HEK293 (cell line): Measurements from ENCODE around the gene PKLR.

Source experiments
- GFI1B ChIP-seq: fragments of 450-650 bp; formaldehyde crosslinking; IDR thresholded peaks from 2 replicates; pipeline ENCODE4 v1.5.1; 2016; ENCODE audit warnings: missing biosample characterization, missing genetic modification characterization
- KLF16 ChIP-seq: fragments of 450-650 bp; formaldehyde crosslinking; IDR thresholded peaks from 2 replicates; pipeline ENCODE4 v1.5.1; 2017; ENCODE audit warnings: missing biosample characterization, missing genetic modification characterization
- MYNN ChIP-seq: fragments of 450-650 bp; formaldehyde crosslinking; IDR thresholded peaks from 2 replicates; pipeline ENCODE4 v1.5.1; 2016; ENCODE audit warnings: missing biosample characterization, missing genetic modification characterization, borderline replicate concordance
- PRDM2 ChIP-seq: fragments of 450-650 bp; formaldehyde crosslinking; IDR thresholded peaks from 2 replicates; pipeline ENCODE4 v1.5.1; 2016; ENCODE audit warnings: missing biosample characterization, missing genetic modification characterization, borderline replicate concordance
- SP7 ChIP-seq: fragments of 450-650 bp; formaldehyde crosslinking; IDR thresholded peaks from 2 replicates; pipeline ENCODE4 v1.5.1; 2016; ENCODE audit warnings: missing biosample characterization, missing genetic modification characterization
- TCF7L2 ChIP-seq: IDR thresholded peaks from 2 replicates; pipeline ENCODE4 v1.6.1; 2011; ENCODE audit warnings: low read depth, mild to moderate bottlenecking, inconsistent platforms, low read length, moderate library complexity, borderline replicate concordance
- ZIC2 ChIP-seq: fragments of 450-650 bp; formaldehyde crosslinking; IDR thresholded peaks from 2 replicates; pipeline ENCODE4 v1.5.1; 2016; ENCODE audit warnings: missing biosample characterization, missing genetic modification characterization
- ZNF10 ChIP-seq: fragments of 450-650 bp; formaldehyde crosslinking; IDR thresholded peaks from 2 replicates; pipeline ENCODE4 v1.5.1; 2017; ENCODE audit warnings: missing biosample characterization, missing genetic modification characterization
- ZNF16 ChIP-seq: fragments of 450-650 bp; formaldehyde crosslinking; IDR thresholded peaks from 2 replicates; pipeline ENCODE4 v1.5.1; 2016; ENCODE audit warnings: low read depth, missing biosample characterization, missing genetic modification characterization
- ZNF184 ChIP-seq: fragments of 450-650 bp; IDR thresholded peaks from 2 replicates; pipeline ENCODE4 v1.5.1; 2018; ENCODE audit warnings: missing biosample characterization, mild to moderate bottlenecking, missing genetic modification characterization
- ZNF335 ChIP-seq: fragments of 450-650 bp; formaldehyde crosslinking; conservative IDR thresholded peaks from 2 replicates; pipeline ENCODE4 v1.5.1; 2016; ENCODE audit warnings: missing biosample characterization, missing genetic modification characterization
- ZNF398 ChIP-seq: fragments of 450-650 bp; formaldehyde crosslinking; IDR thresholded peaks from 2 replicates; pipeline ENCODE4 v1.5.1; 2017; ENCODE audit warnings: missing biosample characterization, missing genetic modification characterization
- ZNF433 ChIP-seq: fragments of 450-650 bp; formaldehyde crosslinking; IDR thresholded peaks from 2 replicates; pipeline ENCODE4 v1.5.1; 2016; ENCODE audit warnings: missing biosample characterization, missing genetic modification characterization, low read depth
- ZNF548 ChIP-seq: fragments of 450-650 bp; formaldehyde crosslinking; IDR thresholded peaks from 2 replicates; pipeline ENCODE4 v1.5.1; 2016; ENCODE audit warnings: missing biosample characterization, missing genetic modification characterization
- ZNF600 ChIP-seq: fragments of 450-650 bp; formaldehyde crosslinking; IDR thresholded peaks from 2 replicates; pipeline ENCODE4 v1.5.1; 2016; ENCODE audit warnings: missing biosample characterization, missing genetic modification characterization
- ZNF624 ChIP-seq: fragments of 450-650 bp; formaldehyde crosslinking; IDR thresholded peaks from 2 replicates; pipeline ENCODE4 v1.5.1; 2017; ENCODE audit warnings: missing biosample characterization, missing genetic modification characterization
- TF ChIP-seq, protein P1 (sequence below): fragments of 450-650 bp; formaldehyde crosslinking; IDR thresholded peaks from 2 replicates; pipeline ENCODE4 v1.5.1; 2016; ENCODE audit warnings: missing biosample characterization, missing genetic modification characterization
- TF ChIP-seq, protein P2 (sequence below): fragments of 450-650 bp; formaldehyde crosslinking; IDR thresholded peaks from 2 replicates; pipeline ENCODE4 v1.5.1; 2016; ENCODE audit warnings: missing biosample characterization, missing genetic modification characterization
- TF ChIP-seq, protein P3 (sequence below): fragments of 450-650 bp; formaldehyde crosslinking; IDR thresholded peaks from 2 replicates; pipeline ENCODE4 v1.5.1; 2016; ENCODE audit warnings: missing biosample characterization, missing genetic modification characterization
- TF ChIP-seq, protein P4 (sequence below): fragments of 450-650 bp; formaldehyde crosslinking; IDR thresholded peaks from 2 replicates; pipeline ENCODE4 v1.5.1; 2016; ENCODE audit warnings: missing biosample characterization, missing genetic modification characterization
- TF ChIP-seq, protein P5 (sequence below): fragments of 450-650 bp; formaldehyde crosslinking; IDR thresholded peaks from 2 replicates; pipeline ENCODE4 v1.5.1; 2016; ENCODE audit warnings: missing biosample characterization, missing genetic modification characterization

The PKLR gene

DNA sequence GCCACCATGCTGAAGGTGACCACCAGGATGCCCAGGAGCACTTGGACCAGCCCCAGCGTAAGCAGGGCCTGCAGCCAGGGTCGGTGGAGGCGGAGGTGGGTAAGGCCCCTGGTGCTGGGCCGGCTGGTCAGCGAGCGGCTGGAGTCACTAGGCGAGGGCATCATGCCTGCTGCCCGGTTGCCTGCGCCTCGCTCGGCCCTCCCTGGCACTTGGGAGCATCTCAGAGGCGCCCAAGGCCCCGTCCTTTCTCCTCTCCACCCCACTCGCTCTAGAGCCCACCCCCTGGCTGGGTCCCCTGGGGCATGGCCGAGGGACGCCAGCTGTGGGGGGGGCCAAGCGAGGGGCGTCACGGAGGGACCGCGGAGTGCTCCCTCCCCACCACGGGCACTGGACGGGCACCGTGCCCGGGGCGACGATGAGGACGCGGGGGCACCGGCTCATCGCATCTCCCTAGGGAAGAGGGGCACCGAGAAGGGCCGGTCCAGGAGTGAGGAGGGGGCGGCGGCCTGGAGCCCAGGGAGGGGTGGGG is 46.5 kb downstream of the PKLR start (continued):
- TF ChIP-seq ZNF433 (tag by site-specific recombination) (no peak), ZNF398 (tag by site-specific recombination) (peak; percentile 74; the same call in 1 of the 2 replicates), KLF16 (tag by site-specific recombination) (no peak), TCF7L2 (no peak), ZNF548 (tag by site-specific recombination) (no peak), ZNF600 (tag by site-specific recombination) (peak; percentile 46; the same call in 1 of the 2 replicates), SP7 (tag by site-specific recombination) (no peak), PRDM2 (tag by site-specific recombination) (0 out of 2 replicates have a peak, but pooled peaks have one; percentile 25), ZIC2 (no peak; the same call in 1 of the 2 replicates), MYNN (no peak), ZNF335 (peak; percentile 75; the same call in 1 of the 2 replicates), GFI1B (tag by site-specific recombination) (no peak), ZNF624 (tag by site-specific recombination) (no peak), ZNF10 (tag by site-specific recombination) (peak; percentile 77; the same call in 1 of the 2 replicates), ZNF16 (tag by site-specific recombination) (no peak), ZNF184 (tag by site-specific recombination) (no peak)
- TF ChIP-seq, protein P1, sequence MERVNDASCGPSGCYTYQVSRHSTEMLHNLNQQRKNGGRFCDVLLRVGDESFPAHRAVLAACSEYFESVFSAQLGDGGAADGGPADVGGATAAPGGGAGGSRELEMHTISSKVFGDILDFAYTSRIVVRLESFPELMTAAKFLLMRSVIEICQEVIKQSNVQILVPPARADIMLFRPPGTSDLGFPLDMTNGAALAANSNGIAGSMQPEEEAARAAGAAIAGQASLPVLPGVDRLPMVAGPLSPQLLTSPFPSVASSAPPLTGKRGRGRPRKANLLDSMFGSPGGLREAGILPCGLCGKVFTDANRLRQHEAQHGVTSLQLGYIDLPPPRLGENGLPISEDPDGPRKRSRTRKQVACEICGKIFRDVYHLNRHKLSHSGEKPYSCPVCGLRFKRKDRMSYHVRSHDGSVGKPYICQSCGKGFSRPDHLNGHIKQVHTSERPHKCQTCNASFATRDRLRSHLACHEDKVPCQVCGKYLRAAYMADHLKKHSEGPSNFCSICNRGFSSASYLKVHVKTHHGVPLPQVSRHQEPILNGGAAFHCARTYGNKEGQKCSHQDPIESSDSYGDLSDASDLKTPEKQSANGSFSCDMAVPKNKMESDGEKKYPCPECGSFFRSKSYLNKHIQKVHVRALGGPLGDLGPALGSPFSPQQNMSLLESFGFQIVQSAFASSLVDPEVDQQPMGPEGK (tag by site-specific recombination): peak; percentile 56
- TF ChIP-seq, protein P2, sequence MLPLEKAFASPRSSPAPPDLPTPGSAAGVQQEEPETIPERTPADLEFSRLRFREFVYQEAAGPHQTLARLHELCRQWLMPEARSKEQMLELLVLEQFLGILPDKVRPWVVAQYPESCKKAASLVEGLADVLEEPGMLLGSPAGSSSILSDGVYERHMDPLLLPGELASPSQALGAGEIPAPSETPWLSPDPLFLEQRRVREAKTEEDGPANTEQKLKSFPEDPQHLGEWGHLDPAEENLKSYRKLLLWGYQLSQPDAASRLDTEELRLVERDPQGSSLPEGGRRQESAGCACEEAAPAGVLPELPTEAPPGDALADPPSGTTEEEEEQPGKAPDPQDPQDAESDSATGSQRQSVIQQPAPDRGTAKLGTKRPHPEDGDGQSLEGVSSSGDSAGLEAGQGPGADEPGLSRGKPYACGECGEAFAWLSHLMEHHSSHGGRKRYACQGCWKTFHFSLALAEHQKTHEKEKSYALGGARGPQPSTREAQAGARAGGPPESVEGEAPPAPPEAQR: no peak
- TF ChIP-seq, protein P3, sequence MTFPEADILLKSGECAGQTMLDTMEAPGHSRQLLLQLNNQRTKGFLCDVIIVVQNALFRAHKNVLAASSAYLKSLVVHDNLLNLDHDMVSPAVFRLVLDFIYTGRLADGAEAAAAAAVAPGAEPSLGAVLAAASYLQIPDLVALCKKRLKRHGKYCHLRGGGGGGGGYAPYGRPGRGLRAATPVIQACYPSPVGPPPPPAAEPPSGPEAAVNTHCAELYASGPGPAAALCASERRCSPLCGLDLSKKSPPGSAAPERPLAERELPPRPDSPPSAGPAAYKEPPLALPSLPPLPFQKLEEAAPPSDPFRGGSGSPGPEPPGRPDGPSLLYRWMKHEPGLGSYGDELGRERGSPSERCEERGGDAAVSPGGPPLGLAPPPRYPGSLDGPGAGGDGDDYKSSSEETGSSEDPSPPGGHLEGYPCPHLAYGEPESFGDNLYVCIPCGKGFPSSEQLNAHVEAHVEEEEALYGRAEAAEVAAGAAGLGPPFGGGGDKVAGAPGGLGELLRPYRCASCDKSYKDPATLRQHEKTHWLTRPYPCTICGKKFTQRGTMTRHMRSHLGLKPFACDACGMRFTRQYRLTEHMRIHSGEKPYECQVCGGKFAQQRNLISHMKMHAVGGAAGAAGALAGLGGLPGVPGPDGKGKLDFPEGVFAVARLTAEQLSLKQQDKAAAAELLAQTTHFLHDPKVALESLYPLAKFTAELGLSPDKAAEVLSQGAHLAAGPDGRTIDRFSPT (tag by site-specific recombination): peak; percentile 87
- TF ChIP-seq, protein P4, sequence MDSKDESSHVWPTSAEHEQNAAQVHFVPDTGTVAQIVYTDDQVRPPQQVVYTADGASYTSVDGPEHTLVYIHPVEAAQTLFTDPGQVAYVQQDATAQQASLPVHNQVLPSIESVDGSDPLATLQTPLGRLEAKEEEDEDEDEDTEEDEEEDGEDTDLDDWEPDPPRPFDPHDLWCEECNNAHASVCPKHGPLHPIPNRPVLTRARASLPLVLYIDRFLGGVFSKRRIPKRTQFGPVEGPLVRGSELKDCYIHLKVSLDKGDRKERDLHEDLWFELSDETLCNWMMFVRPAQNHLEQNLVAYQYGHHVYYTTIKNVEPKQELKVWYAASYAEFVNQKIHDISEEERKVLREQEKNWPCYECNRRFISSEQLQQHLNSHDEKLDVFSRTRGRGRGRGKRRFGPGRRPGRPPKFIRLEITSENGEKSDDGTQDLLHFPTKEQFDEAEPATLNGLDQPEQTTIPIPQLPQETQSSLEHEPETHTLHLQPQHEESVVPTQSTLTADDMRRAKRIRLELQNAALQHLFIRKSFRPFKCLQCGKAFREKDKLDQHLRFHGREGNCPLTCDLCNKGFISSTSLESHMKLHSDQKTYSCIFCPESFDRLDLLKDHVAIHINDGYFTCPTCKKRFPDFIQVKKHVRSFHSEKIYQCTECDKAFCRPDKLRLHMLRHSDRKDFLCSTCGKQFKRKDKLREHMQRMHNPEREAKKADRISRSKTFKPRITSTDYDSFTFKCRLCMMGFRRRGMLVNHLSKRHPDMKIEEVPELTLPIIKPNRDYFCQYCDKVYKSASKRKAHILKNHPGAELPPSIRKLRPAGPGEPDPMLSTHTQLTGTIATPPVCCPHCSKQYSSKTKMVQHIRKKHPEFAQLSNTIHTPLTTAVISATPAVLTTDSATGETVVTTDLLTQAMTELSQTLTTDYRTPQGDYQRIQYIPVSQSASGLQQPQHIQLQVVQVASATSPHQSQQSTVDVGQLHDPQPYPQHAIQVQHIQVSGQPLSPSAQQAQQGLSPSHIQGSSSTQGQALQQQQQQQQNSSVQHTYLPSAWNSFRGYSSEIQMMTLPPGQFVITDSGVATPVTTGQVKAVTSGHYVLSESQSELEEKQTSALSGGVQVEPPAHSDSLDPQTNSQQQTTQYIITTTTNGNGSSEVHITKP: peak; percentile 37
- TF ChIP-seq, protein P5, sequence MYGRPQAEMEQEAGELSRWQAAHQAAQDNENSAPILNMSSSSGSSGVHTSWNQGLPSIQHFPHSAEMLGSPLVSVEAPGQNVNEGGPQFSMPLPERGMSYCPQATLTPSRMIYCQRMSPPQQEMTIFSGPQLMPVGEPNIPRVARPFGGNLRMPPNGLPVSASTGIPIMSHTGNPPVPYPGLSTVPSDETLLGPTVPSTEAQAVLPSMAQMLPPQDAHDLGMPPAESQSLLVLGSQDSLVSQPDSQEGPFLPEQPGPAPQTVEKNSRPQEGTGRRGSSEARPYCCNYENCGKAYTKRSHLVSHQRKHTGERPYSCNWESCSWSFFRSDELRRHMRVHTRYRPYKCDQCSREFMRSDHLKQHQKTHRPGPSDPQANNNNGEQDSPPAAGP (tag by site-specific recombination): peak; percentile 56; the same call in 1 of the 2 replicates
